ENCODE data around the gene MED12.

The MED12 gene

DNA sequence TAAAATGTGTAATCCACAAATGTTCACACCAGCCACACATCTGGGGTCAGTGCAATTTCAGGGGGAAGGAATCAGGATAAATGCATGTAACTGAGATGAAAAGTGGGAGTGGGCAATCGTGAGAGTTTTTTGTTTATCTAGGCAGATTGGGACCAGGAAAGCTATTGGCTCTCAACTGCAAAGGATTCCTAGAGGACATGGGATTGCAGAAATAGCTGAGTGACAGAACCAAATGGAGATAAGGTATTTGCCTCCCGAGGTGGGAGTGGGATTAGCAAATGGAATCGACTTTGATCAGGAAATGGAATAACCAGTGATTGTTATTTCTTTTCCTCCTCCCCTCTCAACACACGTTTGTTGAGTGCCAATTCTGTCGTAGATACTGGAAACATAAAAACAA, 65.7 kb downstream of the MED12 start:
- H3K4me3 ChIP-seq (replicated peaks in 1 of 2; ENCODE audit: low read depth in 2 of 2, low read length in 2 of 2), result no peak overlapping the region
- TF ChIP-seq, protein P1, sequence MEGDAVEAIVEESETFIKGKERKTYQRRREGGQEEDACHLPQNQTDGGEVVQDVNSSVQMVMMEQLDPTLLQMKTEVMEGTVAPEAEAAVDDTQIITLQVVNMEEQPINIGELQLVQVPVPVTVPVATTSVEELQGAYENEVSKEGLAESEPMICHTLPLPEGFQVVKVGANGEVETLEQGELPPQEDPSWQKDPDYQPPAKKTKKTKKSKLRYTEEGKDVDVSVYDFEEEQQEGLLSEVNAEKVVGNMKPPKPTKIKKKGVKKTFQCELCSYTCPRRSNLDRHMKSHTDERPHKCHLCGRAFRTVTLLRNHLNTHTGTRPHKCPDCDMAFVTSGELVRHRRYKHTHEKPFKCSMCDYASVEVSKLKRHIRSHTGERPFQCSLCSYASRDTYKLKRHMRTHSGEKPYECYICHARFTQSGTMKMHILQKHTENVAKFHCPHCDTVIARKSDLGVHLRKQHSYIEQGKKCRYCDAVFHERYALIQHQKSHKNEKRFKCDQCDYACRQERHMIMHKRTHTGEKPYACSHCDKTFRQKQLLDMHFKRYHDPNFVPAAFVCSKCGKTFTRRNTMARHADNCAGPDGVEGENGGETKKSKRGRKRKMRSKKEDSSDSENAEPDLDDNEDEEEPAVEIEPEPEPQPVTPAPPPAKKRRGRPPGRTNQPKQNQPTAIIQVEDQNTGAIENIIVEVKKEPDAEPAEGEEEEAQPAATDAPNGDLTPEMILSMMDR (IDR thresholded peaks at IDR 0.05; ENCODE audit: low read depth, low read length), result no peak
- DNase-seq (ENCODE audit: low read depth in 2 of 2), result no peak

DNA sequence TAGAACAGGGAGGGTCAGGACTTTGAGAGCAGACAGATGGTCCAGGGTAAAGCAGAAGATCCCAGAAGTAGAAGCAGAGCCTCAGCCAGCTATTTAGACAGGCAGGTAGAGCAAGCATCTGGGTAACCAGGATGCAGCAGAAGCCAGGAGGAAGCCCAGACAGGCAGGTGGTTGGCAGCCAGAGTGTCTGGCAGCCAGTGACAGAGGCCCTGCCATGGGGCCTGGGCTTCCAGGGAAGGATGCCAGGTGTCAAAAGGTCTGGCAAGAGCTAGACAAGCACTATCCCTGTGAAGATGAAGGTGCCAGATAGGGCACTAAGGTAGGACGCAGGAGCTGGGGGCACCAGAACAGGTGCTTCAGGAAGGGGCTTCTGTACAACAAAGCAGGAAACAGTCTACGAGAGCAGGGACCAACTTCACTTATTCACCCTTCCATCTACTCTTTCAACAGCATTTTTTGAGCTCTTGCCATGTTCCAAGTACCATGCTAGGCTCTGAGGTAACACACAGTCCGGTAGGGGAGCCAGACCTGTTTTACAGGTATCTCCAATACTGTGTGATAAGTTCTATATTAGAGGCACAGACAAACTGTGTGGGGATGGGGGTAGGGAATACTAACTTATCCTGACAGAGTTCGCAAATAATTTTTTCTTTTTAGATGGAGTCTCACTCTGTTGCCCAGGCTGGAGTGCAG, 66.6 kb downstream of the MED12 start:
- no peak overlapping the region for H3K4me3 ChIP-seq (replicated peaks in 1 of 2; ENCODE audit: low read depth in 2 of 2, low read length in 2 of 2)
- TF ChIP-seq, protein P1 (IDR thresholded peaks at IDR 0.05; ENCODE audit: low read depth, low read length), result no peak
- DNase-seq (ENCODE audit: low read depth in 2 of 2), result no peak

DNA sequence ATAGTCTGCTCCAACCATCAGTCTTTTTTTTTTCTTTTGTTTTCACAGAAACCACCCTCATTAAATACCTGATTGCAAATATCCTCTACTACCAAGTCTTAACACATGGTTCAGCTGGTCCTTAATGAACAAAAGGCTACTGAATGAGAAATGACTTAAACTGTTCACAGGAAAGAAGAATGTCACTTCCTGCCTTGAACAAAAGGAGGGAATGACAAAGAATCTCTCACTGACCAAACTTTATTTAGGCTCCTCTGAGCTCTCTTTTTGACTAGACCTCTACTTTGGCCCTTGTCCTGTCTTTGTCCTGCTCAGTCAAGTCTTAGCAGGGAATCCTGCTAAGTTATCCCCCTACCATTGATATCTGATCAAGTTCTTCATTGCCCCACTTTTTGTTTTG, 72.9 kb downstream of the MED12 start:
- H3K4me3 ChIP-seq (replicated peaks in 1 of 2; ENCODE audit: low read depth in 2 of 2, low read length in 2 of 2), result no peak overlapping the region
- TF ChIP-seq, protein P1 (IDR thresholded peaks at IDR 0.05; ENCODE audit: low read depth, low read length), result no peak
- DNase-seq (ENCODE audit: low read depth in 2 of 2), result no peak
